Neural cell (in vitro differentiated cells): Measurements from ENCODE around the gene AHCYL1. TPM values are rescaled to one million over a fixed set of nuclear protein-coding genes. Genes with fewer than 3 reads are reported as not detected.

Source experiments
- H2AFZ ChIP-seq: fragments of 200-600, 300-800 bp; sonication (generic), shearing (Covaris generic); 2 replicates; pipeline ENCODE4 v1.6.0; 2014; ENCODE audit warnings: low read depth, mild to moderate bottlenecking, antibody characterized with exemption, low read length, moderate library complexity
- H3F3A ChIP-seq: fragments of 200-600 bp; shearing (Covaris generic); 2 replicates; pipeline ENCODE4 v1.6.1; 2016; ENCODE audit warnings: mild to moderate bottlenecking, moderate library complexity, mixed read lengths, antibody characterized with exemption, low read length; ENCODE audit not compliant: insufficient read depth, poor library complexity, severe bottlenecking
- H3K27ac ChIP-seq: fragments of 200-600, 300-800 bp; sonication (generic), shearing (Covaris generic); 2 replicates; pipeline ENCODE4 v1.5.1; 2014; ENCODE audit warnings: mild to moderate bottlenecking, low read length, moderate library complexity
- H3K27me3 ChIP-seq: fragments of 300-800, 200-600 bp; sonication (generic), shearing (Covaris generic); 2 replicates; pipeline ENCODE4 v1.6.0; 2014; ENCODE audit warnings: mild to moderate bottlenecking, low read depth, low read length, moderate library complexity; ENCODE audit not compliant: insufficient read depth
- H3K36me3 ChIP-seq: fragments of 300-800, 200-600 bp; sonication (generic), shearing (Covaris generic); 2 replicates; pipeline ENCODE4 v1.5.1; 2014; ENCODE audit warnings: mild to moderate bottlenecking, antibody characterized with exemption, low read length, moderate library complexity; ENCODE audit not compliant: insufficient read depth
- H3K4me2 ChIP-seq: fragments of 300-800, 200-600 bp; sonication (generic), shearing (Covaris generic); 2 replicates; pipeline ENCODE4 v1.6.0; 2014; ENCODE audit warnings: mild to moderate bottlenecking, low read length
- H3K4me3 ChIP-seq: fragments of 300-800, 200-600 bp; sonication (generic), shearing (Covaris generic); 2 replicates; pipeline ENCODE4 v1.5.1; 2014; ENCODE audit warnings: mild to moderate bottlenecking, low read length, moderate library complexity
- H3K79me2 ChIP-seq: fragments of 200-600 bp; shearing (Covaris generic); replicated peaks from 2 replicates; pipeline ENCODE4 v1.6.0; 2014; ENCODE audit warnings: mild to moderate bottlenecking, low read length, moderate library complexity; ENCODE audit not compliant: insufficient read depth
- H3K9ac ChIP-seq: fragments of 300-800, 200-600 bp; sonication (generic), shearing (Covaris generic); 2 replicates; pipeline ENCODE4 v1.6.1; 2016; ENCODE audit warnings: mild to moderate bottlenecking, low read length, mixed read lengths
- H3K9me2 ChIP-seq: fragments of 200-600 bp; shearing (Covaris generic); 2 replicates; pipeline ENCODE4 v1.6.1; 2016; ENCODE audit warnings: mild to moderate bottlenecking, low read length, mixed read lengths; ENCODE audit not compliant: insufficient read depth
- H3K9me3 ChIP-seq: fragments of 200-600, 300-800 bp; sonication (generic), shearing (Covaris generic); 2 replicates; pipeline ENCODE4 v1.6.1; 2016; ENCODE audit warnings: mild to moderate bottlenecking, mixed run types, low read length, moderate library complexity, mixed read lengths
- H4K20me1 ChIP-seq: fragments of 200-600 bp; shearing (Covaris generic); 2 replicates; pipeline ENCODE4 v1.6.1; 2016; ENCODE audit warnings: mild to moderate bottlenecking, mixed run types; ENCODE audit not compliant: insufficient read depth
- EP300 ChIP-seq: fragments of 450-650 bp; conservative IDR thresholded peaks from 2 replicates; pipeline ENCODE4 v1.6.1; 2014; ENCODE audit warnings: antibody characterized with exemption, mild to moderate bottlenecking, moderate library complexity; ENCODE audit not compliant: poor library complexity, severe bottlenecking
- EZH2 ChIP-seq: fragments of 200-600, 300-800 bp; shearing (Covaris generic), sonication (generic); IDR thresholded peaks from 2 replicates; pipeline ENCODE4 v1.6.1; 2014; ENCODE audit warnings: antibody characterized with exemption, low read length, borderline replicate concordance, mild to moderate bottlenecking; ENCODE audit not compliant: insufficient read depth, poor library complexity, severe bottlenecking
- MXI1 ChIP-seq: fragments of 450-650 bp; conservative IDR thresholded peaks from 2 replicates; pipeline ENCODE4 v1.6.1; 2014; ENCODE audit warnings: antibody characterized with exemption, mild to moderate bottlenecking; ENCODE audit not compliant: poor library complexity, severe bottlenecking
- POLR2AphosphoS5 ChIP-seq: IDR thresholded peaks from 2 replicates; pipeline ENCODE4 v1.6.1; 2012
- RAD21 ChIP-seq: fragments of 450-650 bp; conservative IDR thresholded peaks from 2 replicates; pipeline ENCODE4 v1.6.1; 2014; ENCODE audit warnings: antibody characterized with exemption, mild to moderate bottlenecking, moderate library complexity
- SMC3 ChIP-seq: fragments of 450-650 bp; conservative IDR thresholded peaks from 2 replicates; pipeline ENCODE4 v1.6.1; 2014; ENCODE audit warnings: antibody characterized with exemption, mild to moderate bottlenecking, moderate library complexity; ENCODE audit not compliant: poor library complexity
- TAF1 ChIP-seq: IDR thresholded peaks from 2 replicates; pipeline ENCODE4 v1.6.1; 2012; ENCODE audit warnings: low read depth
- polyA plus RNA-seq: library from polyadenylated mRNA; depleted of rRNA; stranded (reverse); fragments of >200 nt; gene quantifications from 2 replicates; pipeline ENCODE4 v1.2.3, GENCODE V29; 2014
- TF ChIP-seq, protein P1 (sequence below): IDR thresholded peaks from 2 replicates; pipeline ENCODE4 v1.6.1; 2012; ENCODE audit warnings: borderline replicate concordance
- TF ChIP-seq, protein P2 (sequence below): fragments of 450-650 bp; IDR thresholded peaks from 2 replicates; pipeline ENCODE4 v1.5.1; 2014; ENCODE audit warnings: antibody characterized with exemption, mild to moderate bottlenecking, moderate library complexity; ENCODE audit not compliant: poor library complexity, severe bottlenecking

AHCYL1 gene
- polyA plus RNA-seq, 1 donor from 2014 or later, result 48.7 TPM

DNA sequence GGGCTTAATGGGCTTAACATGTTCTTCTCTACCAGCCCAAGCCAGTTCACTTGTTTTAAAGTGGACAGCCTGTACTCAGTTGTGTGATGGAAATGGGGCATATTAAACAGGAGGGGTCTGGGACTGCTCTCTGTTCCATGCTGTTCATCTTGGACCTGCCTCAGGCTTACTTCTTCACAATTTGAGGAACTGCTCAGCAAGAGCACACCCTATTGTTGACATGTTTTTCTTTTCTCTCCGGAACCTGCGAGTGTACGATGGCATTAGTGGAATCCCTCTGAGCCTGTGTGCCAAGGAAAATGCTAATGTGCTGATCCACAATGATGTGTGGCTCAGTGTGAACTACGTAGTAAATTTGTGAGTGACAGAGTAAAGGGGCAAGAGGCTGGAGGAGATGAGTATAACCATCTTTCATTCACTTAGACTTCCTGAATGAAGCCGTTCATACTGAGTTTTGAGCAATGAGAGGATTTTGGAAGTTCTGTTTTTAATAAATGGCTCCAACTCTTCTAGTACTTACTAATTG, 6.9 kb downstream of the AHCYL1 start:
- Histone ChIP-seq H3K27me3 (no peaks in the 10 kb centered on the region), H3K79me2 (peaks cover 65% of the 10 kb centered on the region), H3K4me3 (no peak overlapping the region), H3K9ac (no peak overlapping the region), H4K20me1 (no peaks in the 10 kb centered on the region), H3K9me2 (no peaks in the 10 kb centered on the region), H2AFZ (no peak overlapping the region), H3F3A (no peaks in the 10 kb centered on the region), H3K36me3 (peaks cover 5% of the 10 kb centered on the region), H3K9me3 (no peaks in the 10 kb centered on the region), H3K27ac (no peak overlapping the region), H3K4me2 (no peak overlapping the region)
- TF ChIP-seq POLR2AphosphoS5 (no peak), SMC3 (no peak), EZH2 (no peak), MXI1 (no peak), EP300 (no peak)
- TF ChIP-seq, protein P1, sequence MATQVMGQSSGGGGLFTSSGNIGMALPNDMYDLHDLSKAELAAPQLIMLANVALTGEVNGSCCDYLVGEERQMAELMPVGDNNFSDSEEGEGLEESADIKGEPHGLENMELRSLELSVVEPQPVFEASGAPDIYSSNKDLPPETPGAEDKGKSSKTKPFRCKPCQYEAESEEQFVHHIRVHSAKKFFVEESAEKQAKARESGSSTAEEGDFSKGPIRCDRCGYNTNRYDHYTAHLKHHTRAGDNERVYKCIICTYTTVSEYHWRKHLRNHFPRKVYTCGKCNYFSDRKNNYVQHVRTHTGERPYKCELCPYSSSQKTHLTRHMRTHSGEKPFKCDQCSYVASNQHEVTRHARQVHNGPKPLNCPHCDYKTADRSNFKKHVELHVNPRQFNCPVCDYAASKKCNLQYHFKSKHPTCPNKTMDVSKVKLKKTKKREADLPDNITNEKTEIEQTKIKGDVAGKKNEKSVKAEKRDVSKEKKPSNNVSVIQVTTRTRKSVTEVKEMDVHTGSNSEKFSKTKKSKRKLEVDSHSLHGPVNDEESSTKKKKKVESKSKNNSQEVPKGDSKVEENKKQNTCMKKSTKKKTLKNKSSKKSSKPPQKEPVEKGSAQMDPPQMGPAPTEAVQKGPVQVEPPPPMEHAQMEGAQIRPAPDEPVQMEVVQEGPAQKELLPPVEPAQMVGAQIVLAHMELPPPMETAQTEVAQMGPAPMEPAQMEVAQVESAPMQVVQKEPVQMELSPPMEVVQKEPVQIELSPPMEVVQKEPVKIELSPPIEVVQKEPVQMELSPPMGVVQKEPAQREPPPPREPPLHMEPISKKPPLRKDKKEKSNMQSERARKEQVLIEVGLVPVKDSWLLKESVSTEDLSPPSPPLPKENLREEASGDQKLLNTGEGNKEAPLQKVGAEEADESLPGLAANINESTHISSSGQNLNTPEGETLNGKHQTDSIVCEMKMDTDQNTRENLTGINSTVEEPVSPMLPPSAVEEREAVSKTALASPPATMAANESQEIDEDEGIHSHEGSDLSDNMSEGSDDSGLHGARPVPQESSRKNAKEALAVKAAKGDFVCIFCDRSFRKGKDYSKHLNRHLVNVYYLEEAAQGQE, result no peak

DNA sequence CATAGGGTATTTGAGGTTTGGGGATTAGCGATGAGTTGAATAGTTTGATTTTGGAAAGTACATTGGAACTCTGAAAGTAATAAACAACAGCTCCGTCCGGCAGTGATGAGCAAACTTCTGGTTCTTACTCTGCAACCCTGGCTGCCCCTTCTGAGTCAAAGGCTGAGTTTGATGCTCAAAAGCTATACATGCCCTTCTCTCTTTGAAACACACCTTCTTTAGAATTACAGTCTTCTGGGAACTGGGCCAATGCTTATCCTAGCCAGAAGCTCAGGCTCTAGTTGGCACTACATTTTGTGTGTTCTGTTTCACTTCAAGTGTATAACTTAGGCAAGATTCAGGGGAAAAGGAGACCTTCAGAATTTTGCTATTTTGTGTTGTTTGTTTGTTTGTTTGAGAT, 9.3 kb downstream of the AHCYL1 start:
- H3K27me3 ChIP-seq, result no peaks in the 10 kb centered on the region
- no peak overlapping the region for H3K9ac ChIP-seq
- no peaks in the 10 kb centered on the region for H4K20me1 ChIP-seq
- TF ChIP-seq TAF1 (no peak), EP300 (no peak), MXI1 (no peak), EZH2 (no peak), POLR2AphosphoS5 (no peak), RAD21 (no peak), SMC3 (no peak)
- TF ChIP-seq, protein P2, sequence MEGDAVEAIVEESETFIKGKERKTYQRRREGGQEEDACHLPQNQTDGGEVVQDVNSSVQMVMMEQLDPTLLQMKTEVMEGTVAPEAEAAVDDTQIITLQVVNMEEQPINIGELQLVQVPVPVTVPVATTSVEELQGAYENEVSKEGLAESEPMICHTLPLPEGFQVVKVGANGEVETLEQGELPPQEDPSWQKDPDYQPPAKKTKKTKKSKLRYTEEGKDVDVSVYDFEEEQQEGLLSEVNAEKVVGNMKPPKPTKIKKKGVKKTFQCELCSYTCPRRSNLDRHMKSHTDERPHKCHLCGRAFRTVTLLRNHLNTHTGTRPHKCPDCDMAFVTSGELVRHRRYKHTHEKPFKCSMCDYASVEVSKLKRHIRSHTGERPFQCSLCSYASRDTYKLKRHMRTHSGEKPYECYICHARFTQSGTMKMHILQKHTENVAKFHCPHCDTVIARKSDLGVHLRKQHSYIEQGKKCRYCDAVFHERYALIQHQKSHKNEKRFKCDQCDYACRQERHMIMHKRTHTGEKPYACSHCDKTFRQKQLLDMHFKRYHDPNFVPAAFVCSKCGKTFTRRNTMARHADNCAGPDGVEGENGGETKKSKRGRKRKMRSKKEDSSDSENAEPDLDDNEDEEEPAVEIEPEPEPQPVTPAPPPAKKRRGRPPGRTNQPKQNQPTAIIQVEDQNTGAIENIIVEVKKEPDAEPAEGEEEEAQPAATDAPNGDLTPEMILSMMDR, result no peak
- TF ChIP-seq, protein P1, result no peak
- peaks cover 50% of the 10 kb centered on the region for H3K79me2 ChIP-seq
- no peaks in the 10 kb centered on the region for H3K36me3 ChIP-seq
- H3K4me2 ChIP-seq, result no peak overlapping the region
- H3K4me3 ChIP-seq, result no peak overlapping the region
- no peak overlapping the region for H3K27ac ChIP-seq
- H3K9me2 ChIP-seq, result no peaks in the 10 kb centered on the region
- no peak overlapping the region for H2AFZ ChIP-seq
- no peaks in the 10 kb centered on the region for H3K9me3 ChIP-seq
- H3F3A ChIP-seq, result no peaks in the 10 kb centered on the region
